SU-DHL-6 (cell line): ENCODE data around the gene SMOC2.

Experiments
- H2AFZ ChIP-seq: fragments of 200-600 bp; sonication (generic); 2 replicates; pipeline ENCODE4 v1.6.1; 2014; ENCODE audit warnings: low read depth, mild to moderate bottlenecking, moderate library complexity, mixed read lengths, antibody characterized with exemption, low read length; ENCODE audit not compliant: severe bottlenecking
- H3F3A ChIP-seq: fragments of 200-600 bp; shearing (Covaris generic); 2 replicates; pipeline ENCODE4 v1.6.0; 2016; ENCODE audit warnings: antibody characterized with exemption, mild to moderate bottlenecking; ENCODE audit not compliant: insufficient read depth
- H3K27ac ChIP-seq: fragments of 200-600 bp; sonication (generic); 2 replicates; pipeline ENCODE4 v1.5.1; 2016; ENCODE audit warnings: low read depth, mild to moderate bottlenecking, low read length, moderate library complexity, mixed read lengths
- H3K27me3 ChIP-seq: fragments of 200-600 bp; sonication (generic), shearing (Covaris generic); 2 replicates; pipeline ENCODE4 v1.6.0; 2014; ENCODE audit warnings: mild to moderate bottlenecking, low read length
- H3K36me3 ChIP-seq: fragments of 200-600 bp; sonication (generic); 2 replicates; pipeline ENCODE4 v1.6.1; 2014; ENCODE audit warnings: mild to moderate bottlenecking, low read length, mixed read lengths
- H3K4me2 ChIP-seq: fragments of 300-600, 200-600 bp; shearing (Covaris generic), sonication (generic); 2 replicates; pipeline ENCODE4 v1.6.0; 2014; ENCODE audit warnings: low read length, low read depth, mild to moderate bottlenecking; ENCODE audit not compliant: poor library complexity, severe bottlenecking
- H3K4me3 ChIP-seq: fragments of 200-600 bp; sonication (generic); 2 replicates; pipeline ENCODE4 v1.5.1; 2014; ENCODE audit warnings: antibody characterized with exemption, low read length, mild to moderate bottlenecking, mixed read lengths; ENCODE audit not compliant: insufficient read depth, poor library complexity, severe bottlenecking
- H3K79me2 ChIP-seq: fragments of 200-600 bp; sonication (generic); 2 replicates; pipeline ENCODE4 v1.6.1; 2014; ENCODE audit warnings: mild to moderate bottlenecking, low read length, moderate library complexity; ENCODE audit not compliant: insufficient read depth
- H3K9ac ChIP-seq: fragments of 200-600 bp; sonication (generic); 2 replicates; pipeline ENCODE4 v1.7.0; 2014; ENCODE audit warnings: mild to moderate bottlenecking, low read length
- H3K9me2 ChIP-seq: fragments of 200-600 bp; sonication (generic); replicated peaks from 2 replicates; pipeline ENCODE4 v1.6.1; 2014; ENCODE audit warnings: low read length; ENCODE audit not compliant: insufficient read depth
- H3K9me3 ChIP-seq: fragments of 200-600 bp; sonication (generic); 2 replicates; pipeline ENCODE4 v1.6.1; 2014; ENCODE audit warnings: low read length, mixed read lengths; ENCODE audit not compliant: insufficient read depth
- H4K20me1 ChIP-seq: fragments of 200-600 bp; sonication (generic); 2 replicates; pipeline ENCODE4 v1.6.1; 2014; ENCODE audit warnings: low read depth, mild to moderate bottlenecking, antibody characterized with exemption, low read length, moderate library complexity, mixed read lengths
- EZH2phosphoT487 ChIP-seq: fragments of 200-600 bp; sonication (generic), shearing (Covaris generic); conservative IDR thresholded peaks from 2 replicates; pipeline ENCODE4 v1.6.1; 2018; ENCODE audit warnings: mild to moderate bottlenecking, antibody characterized with exemption, low read length, moderate library complexity, mixed read lengths
- TF ChIP-seq, protein P1 (sequence below): fragments of 200-600 bp; sonication (generic); IDR thresholded peaks from one replicate; pipeline ENCODE4 v1.5.1; 2017; ENCODE audit warnings: antibody characterized with exemption, mild to moderate bottlenecking, low read length, moderate library complexity; ENCODE audit not compliant: insufficient read depth, poor library complexity, severe bottlenecking

The SMOC2 gene

DNA sequence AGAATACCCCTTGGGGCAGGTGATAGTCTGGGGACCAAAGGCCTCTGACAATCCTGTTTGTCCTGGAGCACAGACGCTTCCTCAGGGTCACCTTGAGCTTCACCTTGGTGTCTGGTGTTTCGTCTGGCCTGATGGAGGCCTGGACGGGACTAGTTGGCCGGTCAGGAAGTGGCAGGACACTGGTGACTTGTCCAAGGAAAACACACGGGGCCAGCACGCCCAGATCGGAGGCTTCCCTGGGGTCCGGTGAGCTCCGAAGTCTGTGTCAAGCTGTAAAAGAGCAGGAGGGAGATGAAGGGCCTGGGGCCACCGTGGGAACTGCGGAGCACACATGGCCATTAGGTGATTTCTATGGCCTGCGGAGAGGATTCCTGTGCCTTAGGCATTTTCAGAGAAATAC is 67.9 kb downstream of the SMOC2 start:
- no peaks in the 10 kb centered on the region for H3K36me3 ChIP-seq
- H3K9me3 ChIP-seq: no peaks in the 10 kb centered on the region
- H4K20me1 ChIP-seq: no peaks in the 10 kb centered on the region
- no peak overlapping the region for H3K9ac ChIP-seq
- H3K4me3 ChIP-seq: no peak overlapping the region
- H2AFZ ChIP-seq: no peak overlapping the region
- H3K27ac ChIP-seq: no peak overlapping the region
- TF ChIP-seq, protein P1, sequence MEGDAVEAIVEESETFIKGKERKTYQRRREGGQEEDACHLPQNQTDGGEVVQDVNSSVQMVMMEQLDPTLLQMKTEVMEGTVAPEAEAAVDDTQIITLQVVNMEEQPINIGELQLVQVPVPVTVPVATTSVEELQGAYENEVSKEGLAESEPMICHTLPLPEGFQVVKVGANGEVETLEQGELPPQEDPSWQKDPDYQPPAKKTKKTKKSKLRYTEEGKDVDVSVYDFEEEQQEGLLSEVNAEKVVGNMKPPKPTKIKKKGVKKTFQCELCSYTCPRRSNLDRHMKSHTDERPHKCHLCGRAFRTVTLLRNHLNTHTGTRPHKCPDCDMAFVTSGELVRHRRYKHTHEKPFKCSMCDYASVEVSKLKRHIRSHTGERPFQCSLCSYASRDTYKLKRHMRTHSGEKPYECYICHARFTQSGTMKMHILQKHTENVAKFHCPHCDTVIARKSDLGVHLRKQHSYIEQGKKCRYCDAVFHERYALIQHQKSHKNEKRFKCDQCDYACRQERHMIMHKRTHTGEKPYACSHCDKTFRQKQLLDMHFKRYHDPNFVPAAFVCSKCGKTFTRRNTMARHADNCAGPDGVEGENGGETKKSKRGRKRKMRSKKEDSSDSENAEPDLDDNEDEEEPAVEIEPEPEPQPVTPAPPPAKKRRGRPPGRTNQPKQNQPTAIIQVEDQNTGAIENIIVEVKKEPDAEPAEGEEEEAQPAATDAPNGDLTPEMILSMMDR: no peak
- TF ChIP-seq EZH2phosphoT487: no peak
- no peaks in the 10 kb centered on the region for H3K27me3 ChIP-seq
- no peaks in the 10 kb centered on the region for H3K9me2 ChIP-seq
- H3K4me2 ChIP-seq: no peak overlapping the region
- no peaks in the 10 kb centered on the region for H3K79me2 ChIP-seq
- H3F3A ChIP-seq: no peaks in the 10 kb centered on the region

DNA sequence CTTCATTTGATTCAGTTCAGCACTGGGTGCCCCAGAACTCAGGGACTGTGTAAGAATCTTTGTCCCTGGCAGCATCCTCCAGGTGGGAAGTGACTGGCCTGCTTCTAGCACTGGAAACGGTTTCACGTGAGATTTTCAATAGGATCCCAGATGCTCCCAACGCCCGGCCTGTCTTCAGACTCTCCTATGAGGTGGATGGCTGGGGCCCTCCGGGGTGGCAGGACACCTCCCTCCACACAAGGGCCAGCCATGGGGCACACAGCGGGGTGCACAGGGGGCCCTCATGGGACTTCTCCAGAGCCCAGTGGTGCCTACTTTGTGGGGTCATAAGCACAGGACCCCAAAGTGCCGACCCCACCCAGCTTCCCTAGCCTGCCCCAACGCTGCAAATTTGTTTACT is 72.8 kb downstream of the SMOC2 start:
- H3F3A ChIP-seq: no peaks in the 10 kb centered on the region
- no peak overlapping the region for H3K4me3 ChIP-seq
- no peaks in the 10 kb centered on the region for H3K36me3 ChIP-seq
- no peak overlapping the region for H3K27ac ChIP-seq
- H2AFZ ChIP-seq: no peak overlapping the region
- no peaks in the 10 kb centered on the region for H3K79me2 ChIP-seq
- TF ChIP-seq, protein P1: no peak
- no peak for TF ChIP-seq EZH2phosphoT487
- no peaks in the 10 kb centered on the region for H4K20me1 ChIP-seq
- no peak overlapping the region for H3K9ac ChIP-seq
- H3K9me2 ChIP-seq: no peaks in the 10 kb centered on the region
- no peaks in the 10 kb centered on the region for H3K27me3 ChIP-seq
- peaks cover 4% of the 10 kb centered on the region; the same call in 1 of the 2 replicates for H3K9me3 ChIP-seq
- no peak overlapping the region for H3K4me2 ChIP-seq

DNA sequence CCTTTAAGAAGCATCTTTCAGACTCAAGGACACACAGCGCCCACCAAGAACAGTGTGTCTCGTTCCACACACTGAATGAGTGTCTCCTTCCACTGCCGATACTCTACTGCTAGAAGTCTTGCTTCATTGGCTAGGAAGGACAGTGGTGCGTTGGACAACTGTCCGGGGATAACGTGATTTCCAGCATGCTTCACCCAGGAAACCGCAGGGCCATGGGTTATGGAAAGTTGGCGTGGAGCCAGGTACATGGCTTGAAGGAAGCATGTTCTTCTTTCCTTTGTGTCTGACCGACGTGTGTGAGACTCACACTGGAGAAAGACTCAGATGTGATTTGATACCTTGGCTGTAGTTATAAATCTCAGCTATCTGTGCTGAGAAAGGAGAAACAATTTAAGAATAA is 73.2 kb downstream of the SMOC2 start:
- H3K9me3 ChIP-seq: peaks cover 6% of the 10 kb centered on the region; the same call in 1 of the 2 replicates
- no peak overlapping the region for H3K4me2 ChIP-seq
- H3K9me2 ChIP-seq: no peaks in the 10 kb centered on the region
- no peaks in the 10 kb centered on the region for H3K36me3 ChIP-seq
- H3K27me3 ChIP-seq: no peaks in the 10 kb centered on the region
- no peaks in the 10 kb centered on the region for H3F3A ChIP-seq
- H3K79me2 ChIP-seq: no peaks in the 10 kb centered on the region
- no peak overlapping the region for H3K27ac ChIP-seq
- H3K9ac ChIP-seq: no peak overlapping the region
- no peak overlapping the region for H3K4me3 ChIP-seq
- H2AFZ ChIP-seq: no peak overlapping the region
- TF ChIP-seq EZH2phosphoT487: no peak
- TF ChIP-seq, protein P1: no peak
- H4K20me1 ChIP-seq: no peaks in the 10 kb centered on the region
